CD14-positive monocyte (primary cell): Measurements from ENCODE around the gene PPP2R3B. TPM values are rescaled to one million over a fixed set of nuclear protein-coding genes. Genes with fewer than 3 reads are reported as not detected.

Experiments
- DNase-seq, 3 donors: peaks; one replicate each; pipeline ENCODE4 v3.0.0-alpha.2; 2011 to 2022
- H2AFZ ChIP-seq: 2 replicates; pipeline ENCODE4 v1.6.0; 2012; ENCODE audit warnings: mild to moderate bottlenecking, low read depth, low read length, inconsistent platforms; ENCODE audit not compliant: insufficient read depth, poor library complexity, severe bottlenecking
- H3K27ac ChIP-seq, 2 donors: 1 replicate in 1 of 2; 2 replicates in 1 of 2; pipeline ENCODE4 v1.5.1; 2012 to 2013; ENCODE audit warnings: low read length in 2 of 2, control low read depth in 1 of 2, inconsistent platforms in 1 of 2, low read depth in 1 of 2, mild to moderate bottlenecking in 1 of 2
- H3K27me3 ChIP-seq, 2 donors: one replicate each; pipeline versions ENCODE4 v1.6.0 to v1.6.1; 2011 to 2013; ENCODE audit warnings: low read length in 2 of 2; ENCODE audit not compliant: control insufficient read depth in 2 of 2, insufficient read depth in 2 of 2
- H3K36me3 ChIP-seq, 2 donors: replicated peaks in 1 of 2; 1 replicate in 1 of 2; 2 replicates in 1 of 2; pipeline versions ENCODE4 v1.5.1 to v1.6.1; 2012 to 2013; ENCODE audit warnings: low read length in 2 of 2, control low read depth in 1 of 2, inconsistent platforms in 1 of 2, mild to moderate bottlenecking in 1 of 2; ENCODE audit not compliant: insufficient read depth in 2 of 2, control insufficient read depth in 1 of 2
- H3K4me1 ChIP-seq, 2 donors: 1 replicate in 1 of 2; 2 replicates in 1 of 2; pipeline versions ENCODE4 v1.5.1 to v1.6.1; 2012 to 2013; ENCODE audit warnings: low read length in 2 of 2, control low read depth in 1 of 2, inconsistent platforms in 1 of 2, mild to moderate bottlenecking in 1 of 2, moderate library complexity in 1 of 2; ENCODE audit not compliant: insufficient read depth in 2 of 2, control insufficient read depth in 1 of 2
- H3K4me2 ChIP-seq: replicated peaks from 2 replicates; pipeline ENCODE3; 2012; ENCODE audit warnings: low read length, moderate library complexity, mild to moderate bottlenecking; ENCODE audit not compliant: poor library complexity, severe bottlenecking; ENCODE audit errors: extremely low read depth
- H3K4me3 ChIP-seq, 3 experiments: fragments of 200-600 bp in 1 of 3; sonication (generic) in 1 of 3; replicated peaks in 1 of 3; 1 replicate in 2 of 3; 2 replicates in 1 of 3; pipeline ENCODE4 v1.5.1; 2011 to 2013; ENCODE audit warnings: low read length in 3 of 3, mild to moderate bottlenecking in 3 of 3, control low read depth in 2 of 3, low read depth in 2 of 3, inconsistent platforms in 1 of 3, moderate library complexity in 1 of 3
- H3K79me2 ChIP-seq: 2 replicates; pipeline ENCODE4 v1.6.0; 2012; ENCODE audit warnings: mild to moderate bottlenecking, control low read depth, inconsistent platforms, low read length, moderate library complexity; ENCODE audit not compliant: insufficient read depth
- H3K9ac ChIP-seq: 2 replicates; pipeline ENCODE4 v1.6.0; 2017; ENCODE audit warnings: low read length, mild to moderate bottlenecking; ENCODE audit not compliant: insufficient read depth, poor library complexity, severe bottlenecking
- H3K9me3 ChIP-seq, 2 donors: replicated peaks in 1 of 2; 1 replicate in 1 of 2; 2 replicates in 1 of 2; pipeline versions ENCODE4 v1.5.1 to v1.6.1; 2012 to 2013; ENCODE audit warnings: low read length in 2 of 2, control low read depth in 1 of 2; ENCODE audit not compliant: control insufficient read depth in 1 of 2, insufficient read depth in 1 of 2
- H4K20me1 ChIP-seq: 2 replicates; pipeline ENCODE4 v1.6.0; 2012; ENCODE audit warnings: mild to moderate bottlenecking, low read length, control low read depth, moderate library complexity; ENCODE audit not compliant: insufficient read depth
- H3K27ac Mint-ChIP-seq, 7 donors: one replicate each; pipeline ENCODE4 v1.8.0; 2020; ENCODE audit warnings: mild to moderate bottlenecking in 7 of 7, mixed read lengths in 7 of 7, moderate library complexity in 6 of 7, inconsistent platforms in 2 of 7
- H3K27me3 Mint-ChIP-seq, 3 donors: one replicate each; pipeline ENCODE4 v1.8.0; 2021 to 2022; ENCODE audit warnings: low read depth in 3 of 3, mild to moderate bottlenecking in 3 of 3, mixed read lengths in 3 of 3, moderate library complexity in 3 of 3, inconsistent platforms in 1 of 3
- H3K36me3 Mint-ChIP-seq, 2 donors: one replicate each; pipeline ENCODE4 v1.8.0; 2020; ENCODE audit warnings: mixed read lengths in 2 of 2, inconsistent platforms in 1 of 2, mild to moderate bottlenecking in 1 of 2
- H3K4me1 Mint-ChIP-seq: one replicate; pipeline ENCODE4 v1.8.0; 2020; ENCODE audit warnings: mild to moderate bottlenecking, mixed read lengths
- H3K4me3 Mint-ChIP-seq, 2 donors: one replicate each; pipeline ENCODE4 v1.8.0; 2020; ENCODE audit warnings: mild to moderate bottlenecking in 2 of 2, mixed read lengths in 2 of 2, moderate library complexity in 1 of 2
- H3K9me3 Mint-ChIP-seq, 7 donors: one replicate each; pipeline ENCODE4 v1.8.0; 2020 to 2022; ENCODE audit warnings: mixed read lengths in 7 of 7, mild to moderate bottlenecking in 6 of 7, moderate library complexity in 6 of 7, inconsistent platforms in 2 of 7
- WGBS: methylation state at CpG from one replicate; pipeline ENCODE4 v1.1.5; 2013; ENCODE audit warnings: missing lambda C conversion rate; ENCODE audit not compliant: insufficient coverage; 5-methylcytosine and 5-hydroxymethylcytosine counted together
- intact Hi-C, 2 donors: fragments of 100-400 bp; cut with micrococcal nuclease; formaldehyde crosslinking; loops; one replicate each; pipeline versions ENCODE4 v1.15.0 to v1.15.1; 2023
- polyA plus RNA-seq, 3 donors: library from polyadenylated mRNA; depleted of rRNA in 1 of 3; unstranded in 2 of 3; stranded (reverse) in 1 of 3; fragments of 300-500 nt in 2 of 3; fragments of >200 nt in 1 of 3; fragmentation: Illumina TruSeq in 2 of 3; gene quantifications; 1 replicate in 2 of 3; 2 replicates in 1 of 3; pipeline ENCODE4 v1.2.3, GENCODE V29; 2012 to 2021
- TF ChIP-seq, protein P1 (sequence below): fragments of 200-600 bp; IDR thresholded peaks from one replicate; pipeline ENCODE4 v1.8.0; 2022; ENCODE audit warnings: antibody characterized with exemption, mild to moderate bottlenecking

Gene PPP2R3B
- polyA plus RNA-seq, 3 donors, result 2.1 to 9.0 (median 2.3) TPM

DNA sequence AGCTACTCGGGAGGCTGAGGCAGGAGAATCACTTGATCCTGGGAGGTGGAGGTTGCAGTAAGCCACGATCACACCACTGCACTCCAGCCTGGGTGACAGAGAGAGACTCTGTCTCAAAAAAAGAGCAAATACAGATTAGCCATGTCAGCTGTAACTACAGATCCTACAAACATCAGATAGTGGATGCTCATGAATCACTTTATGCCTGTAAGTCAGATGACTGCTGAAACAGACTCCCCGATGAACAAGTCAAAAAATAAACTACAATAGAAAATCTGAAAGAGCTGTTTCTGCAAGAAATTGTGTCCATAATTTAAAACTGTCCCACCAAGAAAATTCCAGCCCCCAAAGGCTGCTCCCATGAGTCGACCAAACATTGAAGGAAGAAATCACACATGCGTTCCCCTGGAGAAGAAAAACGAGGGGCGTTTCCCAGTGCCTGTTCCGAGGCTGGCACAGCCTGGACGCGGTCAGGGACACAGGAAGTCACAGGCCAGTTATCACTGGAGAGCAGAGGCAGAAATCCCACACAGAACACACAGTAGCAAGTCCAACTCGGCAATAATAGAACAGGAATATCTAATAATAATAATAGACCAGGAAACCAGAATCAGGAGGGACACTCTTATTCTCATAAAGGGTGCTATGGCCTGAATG lies 38.1 kb downstream of the PPP2R3B start:
- H2AFZ ChIP-seq, result no peak overlapping the region
- Mint-ChIP-seq H3K27ac (no peak overlapping the region), H3K4me3 (no peak overlapping the region), H3K4me1 (no peaks in the 10 kb centered on the region), H3K27me3 (peaks cover 0 to 2% (median 0%) of the 10 kb centered on the region in 3 donors), H3K9me3 (peaks cover 17 to 80% (median 38%) of the 10 kb centered on the region in 7 donors), H3K36me3 (peaks cover 28 to 39% of the 10 kb centered on the region in 2 donors)
- peaks cover 0 to 20% of the 10 kb centered on the region in 2 donors for H3K36me3 ChIP-seq
- no peak overlapping the region for H3K4me2 ChIP-seq
- 67% methylated on average over 3 of the region's 11 CpGs for WGBS
- TF ChIP-seq, protein P1, sequence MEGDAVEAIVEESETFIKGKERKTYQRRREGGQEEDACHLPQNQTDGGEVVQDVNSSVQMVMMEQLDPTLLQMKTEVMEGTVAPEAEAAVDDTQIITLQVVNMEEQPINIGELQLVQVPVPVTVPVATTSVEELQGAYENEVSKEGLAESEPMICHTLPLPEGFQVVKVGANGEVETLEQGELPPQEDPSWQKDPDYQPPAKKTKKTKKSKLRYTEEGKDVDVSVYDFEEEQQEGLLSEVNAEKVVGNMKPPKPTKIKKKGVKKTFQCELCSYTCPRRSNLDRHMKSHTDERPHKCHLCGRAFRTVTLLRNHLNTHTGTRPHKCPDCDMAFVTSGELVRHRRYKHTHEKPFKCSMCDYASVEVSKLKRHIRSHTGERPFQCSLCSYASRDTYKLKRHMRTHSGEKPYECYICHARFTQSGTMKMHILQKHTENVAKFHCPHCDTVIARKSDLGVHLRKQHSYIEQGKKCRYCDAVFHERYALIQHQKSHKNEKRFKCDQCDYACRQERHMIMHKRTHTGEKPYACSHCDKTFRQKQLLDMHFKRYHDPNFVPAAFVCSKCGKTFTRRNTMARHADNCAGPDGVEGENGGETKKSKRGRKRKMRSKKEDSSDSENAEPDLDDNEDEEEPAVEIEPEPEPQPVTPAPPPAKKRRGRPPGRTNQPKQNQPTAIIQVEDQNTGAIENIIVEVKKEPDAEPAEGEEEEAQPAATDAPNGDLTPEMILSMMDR, result no peak
- no peaks in the 10 kb centered on the region for H3K79me2 ChIP-seq
- intact Hi-C loops, result no loop called here
- no peak overlapping the region for H3K4me3 ChIP-seq
- no peak overlapping the region for H3K9ac ChIP-seq
- peaks cover 32 to 84% of the 10 kb centered on the region in 2 donors for H3K9me3 ChIP-seq
- DNase-seq, result no peak
- H4K20me1 ChIP-seq, result no peaks in the 10 kb centered on the region
- H3K4me1 ChIP-seq, result no peaks in the 10 kb centered on the region
- H3K27me3 ChIP-seq, result no peaks in the 10 kb centered on the region
- no peak overlapping the region for H3K27ac ChIP-seq

DNA sequence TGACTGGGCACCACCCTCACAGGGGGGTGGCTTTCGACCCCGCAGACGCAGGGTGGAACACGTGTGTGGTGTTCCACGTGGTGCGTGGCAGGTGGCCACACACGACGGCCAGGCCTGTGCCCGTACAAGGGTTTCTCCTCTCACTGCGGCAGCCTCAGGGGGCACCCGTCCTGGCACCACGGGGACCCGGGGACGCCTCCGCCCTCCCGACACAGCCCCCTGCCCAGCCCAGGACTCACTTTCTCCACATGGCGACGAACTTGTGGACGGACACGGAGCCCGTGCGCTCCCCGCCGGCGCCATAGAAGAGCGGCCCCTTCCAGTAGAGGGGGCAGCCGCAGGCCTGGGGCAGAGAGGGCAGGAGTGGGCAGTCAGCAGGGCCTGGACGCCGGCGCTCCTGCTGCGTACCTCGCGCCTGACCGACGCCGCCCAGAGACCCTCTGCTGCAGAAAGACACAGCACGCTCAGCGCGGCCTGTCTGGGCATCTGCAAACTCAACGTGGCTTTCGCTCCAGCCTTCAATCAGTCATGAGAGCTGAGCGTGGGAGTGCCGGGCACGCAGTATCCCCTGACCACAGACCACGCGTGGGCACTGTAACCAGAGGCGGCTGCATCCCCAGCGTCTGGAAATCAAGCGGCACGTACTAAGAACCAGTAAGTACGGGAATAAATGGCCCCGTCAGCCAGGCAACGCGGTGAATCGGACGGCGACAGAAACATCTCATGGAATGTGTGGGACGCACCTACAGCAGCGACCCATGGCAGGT lies 39.2 kb downstream of the PPP2R3B start:
- Histone ChIP-seq H3K4me2 (no peak overlapping the region), H3K4me3 (no peak overlapping the region), H3K9me3 (peaks cover 32 to 81% of the 10 kb centered on the region in 2 donors), H3K27me3 (no peaks in the 10 kb centered on the region), H3K27ac (no peak overlapping the region), H3K79me2 (no peaks in the 10 kb centered on the region), H3K36me3 (peaks cover 0 to 20% of the 10 kb centered on the region in 2 donors), H4K20me1 (no peaks in the 10 kb centered on the region), H3K9ac (no peak overlapping the region), H2AFZ (no peak overlapping the region), H3K4me1 (no peaks in the 10 kb centered on the region)
- peaks cover 0 to 2% (median 0%) of the 10 kb centered on the region in 3 donors for H3K27me3 Mint-ChIP-seq
- 97% methylated on average over 57 of the region's 59 CpGs for whole genome bisulfite sequencing
- no peak for DNase-seq
- H3K36me3 Mint-ChIP-seq, result peaks cover 24 to 35% of the 10 kb centered on the region in 2 donors
- intact Hi-C loops, result no loop called here
- H3K4me1 Mint-ChIP-seq, result no peaks in the 10 kb centered on the region
- TF ChIP-seq, protein P1, result no peak
- H3K9me3 Mint-ChIP-seq, result peaks cover 17 to 74% (median 38%) of the 10 kb centered on the region in 7 donors
- no peak overlapping the region for H3K4me3 Mint-ChIP-seq
- H3K27ac Mint-ChIP-seq, result no peak overlapping the region
